ENCODE data around the gene COMMD2. TPM values are rescaled to one million over a fixed set of nuclear protein-coding genes. Genes with fewer than 3 reads are reported as not detected.

COMMD2 gene
- total RNA-seq, 1 experiment from 2014 or later = 35.5 TPM

- H3K79me2 ChIP-seq (ENCODE audit: insufficient read depth, low read length) = peaks cover 26% of the 10 kb centered on the region
- RAD21 ChIA-PET (ENCODE audit: low non-redundant PET in 1 of 2, low total read pairs in 2 of 2, uncharacterized antibody in 2 of 2, unreplicated experiment in 2 of 2) = interaction anchor here in 1 of 2 experiments (1.3 kb wide), 1 partner anchor 13 kb away, joined by 3 read pairs; no protein-coding TSS in a partner anchor
- CTCF ChIA-PET = interaction anchor here (0.6 to 2.2 kb wide), 11 partner anchors 8 to 246 kb away, joined by 3 to 15 read pairs (median 6); no protein-coding TSS in a partner anchor
- H3K4me2 ChIP-seq (ENCODE audit: low read length) = peak overlapping the region; percentile 81
- POLR2A ChIA-PET = interaction anchor here (0.6 to 1.4 kb wide), 4 partner anchors 9 to 197 kb away, joined by 3 read pairs; no protein-coding TSS in a partner anchor
- H4K20me1 ChIP-seq (ENCODE audit: insufficient read depth) = no peaks in the 10 kb centered on the region
- H3K9me2 ChIP-seq (ENCODE audit: insufficient read depth) = no peaks in the 10 kb centered on the region
- no peaks in the 10 kb centered on the region for H3K9me3 ChIP-seq (ENCODE audit: control insufficient read depth in 1 of 2, insufficient read depth in 1 of 2, low read depth in 1 of 2, low read length in 2 of 2)
- peak overlapping the region; percentile 85 for H3K9ac ChIP-seq (ENCODE audit: low read length)
- peak; percentile 5; the same call in 1 of the 2 replicates for ATAC-seq
- TF ChIP-seq EZH2 (IDR thresholded peaks at IDR 0.05) (no peak), ELF1 (IDR thresholded peaks at IDR 0.05; ENCODE audit: borderline replicate concordance, low read depth) (0 out of 2 replicates have a peak, but pooled peaks have one; percentile 31)
- peak overlapping the region; percentile 25; the same call in 1 of the 2 replicates for H3K27ac ChIP-seq (ENCODE audit: low read depth, low read length)
- H2AFZ ChIP-seq (ENCODE audit: low read depth, low read length, poor library complexity, severe bottlenecking) = peak overlapping the region; percentile 98
- H3K27me3 ChIP-seq (ENCODE audit: insufficient read depth, low read length) = no peaks in the 10 kb centered on the region
- H3K36me3 ChIP-seq (ENCODE audit: control insufficient read depth in 1 of 2, insufficient read depth in 2 of 2, low read length in 2 of 2) = peaks cover 17 to 18% of the 10 kb centered on the region in 2 experiments
- peaks cover 3 to 15% of the 10 kb centered on the region in 2 experiments; a peak in 3 of 4 replicates for H3K4me1 ChIP-seq (ENCODE audit: control insufficient read depth in 1 of 2, insufficient read depth in 2 of 2, low read length in 2 of 2)
- DNase-seq (ENCODE audit: low read depth, low spot score) = no peak
- H3K4me3 ChIP-seq (replicated peaks in 1 of 2; ENCODE audit: low read depth in 1 of 2, low read length in 2 of 2) = peak overlapping the region; percentile 93 to 95
- BruUV-seq (replicated peaks) = no TSS peak
- intact Hi-C loops (cut with micrococcal nuclease) = loop anchor here (1.0 to 5.0 kb wide), 3 partner anchors 185 to 240 kb away; no protein-coding TSS in a partner anchor
These were observed 473 bp upstream of the COMMD2 start for GRCh38 chr3:149752788-149753136.

- DNase-seq (ENCODE audit: low read depth, low spot score) = no peak
- ATAC-seq = no peak
- no TSS peak for BruUV-seq (replicated peaks)
- peak overlapping the region; percentile 93 to 95 for H3K4me3 ChIP-seq (replicated peaks in 1 of 2; ENCODE audit: low read depth in 1 of 2, low read length in 2 of 2)
- H3K36me3 ChIP-seq (ENCODE audit: control insufficient read depth in 1 of 2, insufficient read depth in 2 of 2, low read length in 2 of 2) = peaks cover 23 to 27% of the 10 kb centered on the region in 2 experiments
- H2AFZ ChIP-seq (ENCODE audit: low read depth, low read length, poor library complexity, severe bottlenecking) = no peak overlapping the region
- ChIA-PET RAD21 (ENCODE audit: low non-redundant PET in 1 of 2, low total read pairs in 2 of 2, uncharacterized antibody in 2 of 2, unreplicated experiment in 2 of 2) (interaction anchor here in 1 of 2 experiments (0.7 kb wide), 1 partner anchor 173 kb away, joined by 3 read pairs; no protein-coding TSS in a partner anchor), POLR2A (no interaction called here), CTCF (interaction anchor here (0.9 to 2.2 kb wide), 6 partner anchors 11 to 232 kb away, joined by 3 to 15 read pairs (median 8); no protein-coding TSS in a partner anchor)
- intact Hi-C loops (cut with micrococcal nuclease) = loop anchor here (5.0 kb wide), 1 partner anchor 184 kb away; no protein-coding TSS in a partner anchor
- no peaks in the 10 kb centered on the region for H3K27me3 ChIP-seq (ENCODE audit: insufficient read depth, low read length)
- H3K9me3 ChIP-seq (ENCODE audit: control insufficient read depth in 1 of 2, insufficient read depth in 1 of 2, low read depth in 1 of 2, low read length in 2 of 2) = no peaks in the 10 kb centered on the region
- H3K27ac ChIP-seq (ENCODE audit: low read depth, low read length) = peak overlapping the region; percentile 49; the same call in 1 of the 2 replicates
- no peaks in the 10 kb centered on the region for H4K20me1 ChIP-seq (ENCODE audit: insufficient read depth)
- H3K4me1 ChIP-seq (ENCODE audit: control insufficient read depth in 1 of 2, insufficient read depth in 2 of 2, low read length in 2 of 2) = peaks cover 3 to 15% of the 10 kb centered on the region in 2 experiments; a peak in 3 of 4 replicates
- H3K79me2 ChIP-seq (ENCODE audit: insufficient read depth, low read length) = peaks cover 26% of the 10 kb centered on the region
- peak overlapping the region; percentile 81 for H3K4me2 ChIP-seq (ENCODE audit: low read length)
- peak overlapping the region; percentile 85 for H3K9ac ChIP-seq (ENCODE audit: low read length)
- no peaks in the 10 kb centered on the region for H3K9me2 ChIP-seq (ENCODE audit: insufficient read depth)
- no peak for TF ChIP-seq JUND (IDR thresholded peaks at IDR 0.05)
- no peak for TF ChIP-seq ATF3 (IDR thresholded peaks at IDR 0.05)
- TF ChIP-seq CBX3 (IDR thresholded peaks at IDR 0.05; ENCODE audit: low read depth) = no peak
- TF ChIP-seq POLR2A (IDR thresholded peaks at IDR 0.05; ENCODE audit: borderline replicate concordance, extremely low read depth, insufficient read depth, insufficient read length) = no peak
- no peak for TF ChIP-seq EGR1 (IDR thresholded peaks at IDR 0.05; ENCODE audit: low read depth)
- TF ChIP-seq ELF1 (IDR thresholded peaks at IDR 0.05; ENCODE audit: borderline replicate concordance, low read depth) = no peak
- TF ChIP-seq ZNF274 (IDR thresholded peaks at IDR 0.05; ENCODE audit: low read depth, low read length) = no peak
- no peak for TF ChIP-seq MAX (IDR thresholded peaks at IDR 0.05)
- no peak for TF ChIP-seq RAD21 (IDR thresholded peaks at IDR 0.05; ENCODE audit: low read depth)
- TF ChIP-seq ZFX (IDR thresholded peaks at IDR 0.05) = no peak
- TF ChIP-seq EZH2 (IDR thresholded peaks at IDR 0.05) = no peak
- TF ChIP-seq REST (IDR thresholded peaks at IDR 0.05; ENCODE audit: low read depth) = no peak
- no peak for TF ChIP-seq ZBTB33 (IDR thresholded peaks at IDR 0.05; ENCODE audit: extremely low read depth, insufficient replicate concordance, low read length)
- TF ChIP-seq SRF (IDR thresholded peaks at IDR 0.05; ENCODE audit: low read depth) = no peak
These were observed 738 bp downstream of the COMMD2 start for GRCh38 chr3:149751551-149751950.

Measured in HCT116 (cell line).